Measurements from ENCODE around the gene RAB3C.

GRCh38 chr5:58800861-58801540 lies 218.1 kb downstream of the RAB3C start:
- no peak for TF ChIP-seq CTCF (conservative IDR thresholded peaks at IDR 0.05 in 1 of 2, IDR thresholded peaks at IDR 0.05 in 1 of 2; ENCODE audit: extremely low read depth in 1 of 2, insufficient read depth in 1 of 2, low read depth in 1 of 2, low read length in 2 of 2)
- no peak for TF ChIP-seq EZH2 (IDR thresholded peaks at IDR 0.05; ENCODE audit: borderline replicate concordance, low read length)

All from mammary epithelial cell (primary cell).